ENCODE data around the gene TNK2.

DNA sequence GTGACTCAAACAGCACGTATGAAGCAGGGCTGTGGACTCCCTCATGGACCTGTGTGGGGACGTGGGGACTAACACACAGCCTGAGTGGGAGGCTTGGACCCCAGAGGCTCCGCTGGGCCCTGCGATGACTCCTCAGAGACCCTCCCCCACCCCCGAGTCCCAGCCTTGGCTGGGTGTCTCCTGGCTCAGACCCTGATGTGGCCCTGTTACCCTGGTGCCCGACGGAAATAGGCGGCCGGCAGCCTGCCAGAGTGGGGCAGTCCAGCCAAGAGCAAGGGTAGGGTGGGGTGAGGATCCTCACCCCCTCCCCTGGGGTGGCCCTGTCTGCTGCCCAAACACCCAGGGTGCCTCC is 15.3 kb downstream of the TNK2 start:
- TF ChIP-seq, protein P1, sequence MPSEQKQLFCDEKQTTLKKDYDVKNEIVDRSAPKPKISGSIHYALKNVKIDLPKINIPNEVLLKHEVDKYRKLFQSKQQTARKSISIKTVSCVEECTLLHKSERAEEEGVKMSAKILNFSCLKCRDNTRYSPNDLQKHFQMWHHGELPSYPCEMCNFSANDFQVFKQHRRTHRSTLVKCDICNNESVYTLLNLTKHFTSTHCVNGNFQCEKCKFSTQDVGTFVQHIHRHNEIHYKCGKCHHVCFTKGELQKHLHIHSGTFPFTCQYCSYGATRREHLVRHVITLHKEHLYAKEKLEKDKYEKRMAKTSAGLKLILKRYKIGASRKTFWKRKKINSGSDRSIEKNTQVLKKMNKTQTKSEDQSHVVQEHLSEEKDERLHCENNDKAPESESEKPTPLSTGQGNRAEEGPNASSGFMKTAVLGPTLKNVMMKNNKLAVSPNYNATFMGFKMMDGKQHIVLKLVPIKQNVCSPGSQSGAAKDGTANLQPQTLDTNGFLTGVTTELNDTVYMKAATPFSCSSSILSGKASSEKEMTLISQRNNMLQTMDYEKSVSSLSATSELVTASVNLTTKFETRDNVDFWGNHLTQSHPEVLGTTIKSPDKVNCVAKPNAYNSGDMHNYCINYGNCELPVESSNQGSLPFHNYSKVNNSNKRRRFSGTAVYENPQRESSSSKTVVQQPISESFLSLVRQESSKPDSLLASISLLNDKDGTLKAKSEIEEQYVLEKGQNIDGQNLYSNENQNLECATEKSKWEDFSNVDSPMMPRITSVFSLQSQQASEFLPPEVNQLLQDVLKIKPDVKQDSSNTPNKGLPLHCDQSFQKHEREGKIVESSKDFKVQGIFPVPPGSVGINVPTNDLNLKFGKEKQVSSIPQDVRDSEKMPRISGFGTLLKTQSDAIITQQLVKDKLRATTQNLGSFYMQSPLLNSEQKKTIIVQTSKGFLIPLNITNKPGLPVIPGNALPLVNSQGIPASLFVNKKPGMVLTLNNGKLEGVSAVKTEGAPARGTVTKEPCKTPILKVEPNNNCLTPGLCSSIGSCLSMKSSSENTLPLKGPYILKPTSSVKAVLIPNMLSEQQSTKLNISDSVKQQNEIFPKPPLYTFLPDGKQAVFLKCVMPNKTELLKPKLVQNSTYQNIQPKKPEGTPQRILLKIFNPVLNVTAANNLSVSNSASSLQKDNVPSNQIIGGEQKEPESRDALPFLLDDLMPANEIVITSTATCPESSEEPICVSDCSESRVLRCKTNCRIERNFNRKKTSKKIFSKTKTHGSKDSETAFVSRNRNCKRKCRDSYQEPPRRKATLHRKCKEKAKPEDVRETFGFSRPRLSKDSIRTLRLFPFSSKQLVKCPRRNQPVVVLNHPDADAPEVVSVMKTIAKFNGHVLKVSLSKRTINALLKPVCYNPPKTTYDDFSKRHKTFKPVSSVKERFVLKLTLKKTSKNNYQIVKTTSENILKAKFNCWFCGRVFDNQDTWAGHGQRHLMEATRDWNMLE (tag by site-specific recombination; conservative IDR thresholded peaks at IDR 0.05; ENCODE audit: low read depth): no peak
- TF ChIP-seq, protein P2, sequence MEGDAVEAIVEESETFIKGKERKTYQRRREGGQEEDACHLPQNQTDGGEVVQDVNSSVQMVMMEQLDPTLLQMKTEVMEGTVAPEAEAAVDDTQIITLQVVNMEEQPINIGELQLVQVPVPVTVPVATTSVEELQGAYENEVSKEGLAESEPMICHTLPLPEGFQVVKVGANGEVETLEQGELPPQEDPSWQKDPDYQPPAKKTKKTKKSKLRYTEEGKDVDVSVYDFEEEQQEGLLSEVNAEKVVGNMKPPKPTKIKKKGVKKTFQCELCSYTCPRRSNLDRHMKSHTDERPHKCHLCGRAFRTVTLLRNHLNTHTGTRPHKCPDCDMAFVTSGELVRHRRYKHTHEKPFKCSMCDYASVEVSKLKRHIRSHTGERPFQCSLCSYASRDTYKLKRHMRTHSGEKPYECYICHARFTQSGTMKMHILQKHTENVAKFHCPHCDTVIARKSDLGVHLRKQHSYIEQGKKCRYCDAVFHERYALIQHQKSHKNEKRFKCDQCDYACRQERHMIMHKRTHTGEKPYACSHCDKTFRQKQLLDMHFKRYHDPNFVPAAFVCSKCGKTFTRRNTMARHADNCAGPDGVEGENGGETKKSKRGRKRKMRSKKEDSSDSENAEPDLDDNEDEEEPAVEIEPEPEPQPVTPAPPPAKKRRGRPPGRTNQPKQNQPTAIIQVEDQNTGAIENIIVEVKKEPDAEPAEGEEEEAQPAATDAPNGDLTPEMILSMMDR (tag by site-specific recombination; IDR thresholded peaks at IDR 0.05): no peak
- TF ChIP-seq ZNF324 (tag by site-specific recombination; IDR thresholded peaks at IDR 0.05) (no peak), ZNF830 (tag by site-specific recombination; IDR thresholded peaks at IDR 0.05; ENCODE audit: low read depth) (no peak)
- TF ChIP-seq, protein P3, sequence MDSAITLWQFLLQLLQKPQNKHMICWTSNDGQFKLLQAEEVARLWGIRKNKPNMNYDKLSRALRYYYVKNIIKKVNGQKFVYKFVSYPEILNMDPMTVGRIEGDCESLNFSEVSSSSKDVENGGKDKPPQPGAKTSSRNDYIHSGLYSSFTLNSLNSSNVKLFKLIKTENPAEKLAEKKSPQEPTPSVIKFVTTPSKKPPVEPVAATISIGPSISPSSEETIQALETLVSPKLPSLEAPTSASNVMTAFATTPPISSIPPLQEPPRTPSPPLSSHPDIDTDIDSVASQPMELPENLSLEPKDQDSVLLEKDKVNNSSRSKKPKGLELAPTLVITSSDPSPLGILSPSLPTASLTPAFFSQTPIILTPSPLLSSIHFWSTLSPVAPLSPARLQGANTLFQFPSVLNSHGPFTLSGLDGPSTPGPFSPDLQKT (IDR thresholded peaks at IDR 0.05; ENCODE audit: borderline replicate concordance, low read depth, low read length): no peak
- TF ChIP-seq, protein P4, sequence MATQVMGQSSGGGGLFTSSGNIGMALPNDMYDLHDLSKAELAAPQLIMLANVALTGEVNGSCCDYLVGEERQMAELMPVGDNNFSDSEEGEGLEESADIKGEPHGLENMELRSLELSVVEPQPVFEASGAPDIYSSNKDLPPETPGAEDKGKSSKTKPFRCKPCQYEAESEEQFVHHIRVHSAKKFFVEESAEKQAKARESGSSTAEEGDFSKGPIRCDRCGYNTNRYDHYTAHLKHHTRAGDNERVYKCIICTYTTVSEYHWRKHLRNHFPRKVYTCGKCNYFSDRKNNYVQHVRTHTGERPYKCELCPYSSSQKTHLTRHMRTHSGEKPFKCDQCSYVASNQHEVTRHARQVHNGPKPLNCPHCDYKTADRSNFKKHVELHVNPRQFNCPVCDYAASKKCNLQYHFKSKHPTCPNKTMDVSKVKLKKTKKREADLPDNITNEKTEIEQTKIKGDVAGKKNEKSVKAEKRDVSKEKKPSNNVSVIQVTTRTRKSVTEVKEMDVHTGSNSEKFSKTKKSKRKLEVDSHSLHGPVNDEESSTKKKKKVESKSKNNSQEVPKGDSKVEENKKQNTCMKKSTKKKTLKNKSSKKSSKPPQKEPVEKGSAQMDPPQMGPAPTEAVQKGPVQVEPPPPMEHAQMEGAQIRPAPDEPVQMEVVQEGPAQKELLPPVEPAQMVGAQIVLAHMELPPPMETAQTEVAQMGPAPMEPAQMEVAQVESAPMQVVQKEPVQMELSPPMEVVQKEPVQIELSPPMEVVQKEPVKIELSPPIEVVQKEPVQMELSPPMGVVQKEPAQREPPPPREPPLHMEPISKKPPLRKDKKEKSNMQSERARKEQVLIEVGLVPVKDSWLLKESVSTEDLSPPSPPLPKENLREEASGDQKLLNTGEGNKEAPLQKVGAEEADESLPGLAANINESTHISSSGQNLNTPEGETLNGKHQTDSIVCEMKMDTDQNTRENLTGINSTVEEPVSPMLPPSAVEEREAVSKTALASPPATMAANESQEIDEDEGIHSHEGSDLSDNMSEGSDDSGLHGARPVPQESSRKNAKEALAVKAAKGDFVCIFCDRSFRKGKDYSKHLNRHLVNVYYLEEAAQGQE (tag by site-specific recombination; IDR thresholded peaks at IDR 0.05): no peak

Measured in HEK293 (cell line).